ENCODE results near the gene RBM14. TPM values are rescaled to one million over a fixed set of nuclear protein-coding genes. Genes with fewer than 3 reads are reported as not detected.

RBM14 gene
- total and polyA plus RNA-seq, 9 of the 15 experiments (the other 6 are each of a cell fraction or from before 2014, with no cell fraction given): 5.5 to 131 (median 42.6) TPM

GRCh38 chr11:66593303-66593635 is 23.2 kb upstream of the RBM14 start (continued):
- TF ChIP-seq, protein P1, sequence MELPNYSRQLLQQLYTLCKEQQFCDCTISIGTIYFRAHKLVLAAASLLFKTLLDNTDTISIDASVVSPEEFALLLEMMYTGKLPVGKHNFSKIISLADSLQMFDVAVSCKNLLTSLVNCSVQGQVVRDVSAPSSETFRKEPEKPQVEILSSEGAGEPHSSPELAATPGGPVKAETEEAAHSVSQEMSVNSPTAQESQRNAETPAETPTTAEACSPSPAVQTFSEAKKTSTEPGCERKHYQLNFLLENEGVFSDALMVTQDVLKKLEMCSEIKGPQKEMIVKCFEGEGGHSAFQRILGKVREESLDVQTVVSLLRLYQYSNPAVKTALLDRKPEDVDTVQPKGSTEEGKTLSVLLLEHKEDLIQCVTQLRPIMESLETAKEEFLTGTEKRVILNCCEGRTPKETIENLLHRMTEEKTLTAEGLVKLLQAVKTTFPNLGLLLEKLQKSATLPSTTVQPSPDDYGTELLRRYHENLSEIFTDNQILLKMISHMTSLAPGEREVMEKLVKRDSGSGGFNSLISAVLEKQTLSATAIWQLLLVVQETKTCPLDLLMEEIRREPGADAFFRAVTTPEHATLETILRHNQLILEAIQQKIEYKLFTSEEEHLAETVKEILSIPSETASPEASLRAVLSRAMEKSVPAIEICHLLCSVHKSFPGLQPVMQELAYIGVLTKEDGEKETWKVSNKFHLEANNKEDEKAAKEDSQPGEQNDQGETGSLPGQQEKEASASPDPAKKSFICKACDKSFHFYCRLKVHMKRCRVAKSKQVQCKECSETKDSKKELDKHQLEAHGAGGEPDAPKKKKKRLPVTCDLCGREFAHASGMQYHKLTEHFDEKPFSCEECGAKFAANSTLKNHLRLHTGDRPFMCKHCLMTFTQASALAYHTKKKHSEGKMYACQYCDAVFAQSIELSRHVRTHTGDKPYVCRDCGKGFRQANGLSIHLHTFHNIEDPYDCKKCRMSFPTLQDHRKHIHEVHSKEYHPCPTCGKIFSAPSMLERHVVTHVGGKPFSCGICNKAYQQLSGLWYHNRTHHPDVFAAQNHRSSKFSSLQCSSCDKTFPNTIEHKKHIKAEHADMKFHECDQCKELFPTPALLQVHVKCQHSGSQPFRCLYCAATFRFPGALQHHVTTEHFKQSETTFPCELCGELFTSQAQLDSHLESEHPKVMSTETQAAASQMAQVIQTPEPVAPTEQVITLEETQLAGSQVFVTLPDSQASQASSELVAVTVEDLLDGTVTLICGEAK (IDR thresholded peaks at IDR 0.05): 0 out of 2 replicates have a peak, but pooled peaks have one; percentile 61
- TF ChIP-seq, protein P1 (CRISPR knock-in tag; IDR thresholded peaks at IDR 0.05): no peak
- TF ChIP-seq ZNF407 (IDR thresholded peaks at IDR 0.05; ENCODE audit: low read depth): no peak
- no peak for TF ChIP-seq SNIP1 (IDR thresholded peaks at IDR 0.05; ENCODE audit: low read depth)
- TF ChIP-seq ZNF274 (IDR thresholded peaks at IDR 0.05; ENCODE audit: borderline replicate concordance, low read depth, low read length): no peak
- TF ChIP-seq TAL1 (IDR thresholded peaks at IDR 0.05): no peak
- TF ChIP-seq TBL1XR1 (IDR thresholded peaks at IDR 0.05; ENCODE audit: low read length in 2 of 2): no peak
- TF ChIP-seq MIER1 (IDR thresholded peaks at IDR 0.05; ENCODE audit: low read depth): 0 out of 2 replicates have a peak, but pooled peaks have one; percentile 18
- no peak for TF ChIP-seq CHD2 (IDR thresholded peaks at IDR 0.05; ENCODE audit: low read depth, low read length)
- no peak for TF ChIP-seq MAX (CRISPR knock-in tag; IDR thresholded peaks at IDR 0.05)
- no peak for TF ChIP-seq ZNF23 (CRISPR knock-in tag; IDR thresholded peaks at IDR 0.05)
- no peak for TF ChIP-seq CCNT2 (IDR thresholded peaks at IDR 0.05; ENCODE audit: borderline replicate concordance, extremely low read depth, insufficient read length, low read depth, low read length)
- no peak for TF ChIP-seq NCOA1 (IDR thresholded peaks at IDR 0.05; ENCODE audit: low read depth)

All from K562 (cell line).